SJSA1 (cell line): ENCODE results near the gene PITHD1. TPM values are rescaled to one million over a fixed set of nuclear protein-coding genes. Genes with fewer than 3 reads are reported as not detected.
A peak's percentile ranks its signal among the peaks of the same experiment; 100 is the strongest.
"Not testable (repeated sequence)": the region's sequence is repeated elsewhere in the genome, so short reads cannot be mapped to it uniquely, and the experiment has no call there.

Experiments used
- DNase-seq, 2 experiments: peaks; one replicate each; pipeline ENCODE4 v3.0.0-alpha.2; 2015 to 2020; ENCODE audit warnings: low spot score in 2 of 2, low read depth in 1 of 2
- H3K27ac ChIP-seq: fragments of 250-450 bp; sonication (Bioruptor Pico); 2 replicates; pipeline ENCODE4 v1.5.1; 2020; ENCODE audit warnings: mild to moderate bottlenecking, moderate library complexity
- H3K27me3 ChIP-seq: fragments of 250-450 bp; sonication (Bioruptor Pico); replicated peaks from 2 replicates; pipeline ENCODE4 v1.5.1; 2020; ENCODE audit warnings: mild to moderate bottlenecking, moderate library complexity
- H3K36me3 ChIP-seq: fragments of 250-450 bp; sonication (Bioruptor Pico); 2 replicates; pipeline ENCODE4 v1.5.1; 2020; ENCODE audit warnings: mild to moderate bottlenecking
- H3K4me1 ChIP-seq: fragments of 250-450 bp; sonication (Bioruptor Pico); replicated peaks from 2 replicates; pipeline ENCODE4 v1.6.1; 2021; ENCODE audit warnings: mild to moderate bottlenecking
- H3K4me3 ChIP-seq: fragments of 250-450 bp; sonication (Bioruptor Pico); 2 replicates; pipeline ENCODE4 v1.5.1; 2020; ENCODE audit warnings: mild to moderate bottlenecking
- H3K9me3 ChIP-seq: fragments of 250-450 bp; sonication (Bioruptor Pico); replicated peaks from 2 replicates; pipeline ENCODE4 v1.5.1; 2020; ENCODE audit warnings: mild to moderate bottlenecking
- total RNA-seq: library from RNA; depleted of rRNA; stranded (reverse); fragments of >200 nt; shearing (Covaris generic); gene quantifications from 2 replicates; pipeline ENCODE4 v1.2.3, GENCODE V29; 2014

The PITHD1 gene
- total RNA-seq, 1 experiment from 2014 or later, result 105 TPM

DNA sequence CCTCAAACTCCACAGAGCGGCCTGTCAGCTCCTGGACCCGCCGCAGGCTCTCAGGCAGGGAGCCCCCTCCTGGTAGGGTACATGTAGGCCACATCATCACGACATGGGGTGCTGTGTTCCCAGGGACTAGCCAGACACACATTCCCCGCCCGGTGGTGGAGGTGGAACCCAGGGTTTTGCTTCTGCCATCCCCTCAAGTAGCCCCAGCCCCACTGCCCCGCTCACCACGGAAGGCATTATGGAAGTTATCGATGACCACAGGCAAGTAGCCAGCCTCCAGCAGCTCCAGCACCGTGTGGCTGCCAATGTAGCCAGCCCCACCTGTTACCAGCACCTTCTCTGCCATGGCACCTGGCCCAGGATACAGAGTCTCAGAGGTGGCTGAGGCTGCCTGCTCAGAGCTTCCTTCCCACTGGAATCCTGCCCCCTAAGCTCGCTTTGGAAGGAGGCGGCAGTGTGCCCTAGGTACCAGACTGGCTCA, 20.5 kb downstream of the PITHD1 start:
- Histone ChIP-seq H3K9me3 (no peaks in the 10 kb centered on the region), H3K27me3 (no peaks in the 10 kb centered on the region), H3K36me3 (peaks cover 50% of the 10 kb centered on the region), H3K27ac (no peak overlapping the region), H3K4me3 (peak overlapping the region; percentile 74; the same call in 1 of the 2 replicates), H3K4me1 (peaks cover 17% of the 10 kb centered on the region)
- DNase-seq, result no peak

DNA sequence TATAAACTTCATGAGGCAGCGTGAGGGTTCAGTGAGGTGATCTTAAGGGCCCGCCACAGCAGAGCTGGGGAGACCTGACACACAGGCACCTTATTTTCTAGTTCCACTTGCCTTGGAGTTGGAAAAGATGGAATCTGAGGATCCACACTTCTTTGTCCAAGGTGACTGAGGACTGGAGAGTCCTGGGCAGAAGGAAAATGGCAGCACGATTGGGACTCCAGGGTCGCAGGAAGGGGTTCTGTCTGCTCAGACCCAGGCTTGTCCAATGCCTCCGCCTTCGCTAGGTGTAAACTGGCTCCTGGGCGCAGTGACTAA, 21.0 kb downstream of the PITHD1 start:
- no peak for DNase-seq
- Histone ChIP-seq H3K4me3 (peak overlapping the region; percentile 74), H3K27me3 (no peaks in the 10 kb centered on the region), H3K27ac (peak overlapping the region; percentile 61), H3K4me1 (peaks cover 17% of the 10 kb centered on the region), H3K36me3 (peaks cover 49% of the 10 kb centered on the region), H3K9me3 (no peaks in the 10 kb centered on the region)

DNA sequence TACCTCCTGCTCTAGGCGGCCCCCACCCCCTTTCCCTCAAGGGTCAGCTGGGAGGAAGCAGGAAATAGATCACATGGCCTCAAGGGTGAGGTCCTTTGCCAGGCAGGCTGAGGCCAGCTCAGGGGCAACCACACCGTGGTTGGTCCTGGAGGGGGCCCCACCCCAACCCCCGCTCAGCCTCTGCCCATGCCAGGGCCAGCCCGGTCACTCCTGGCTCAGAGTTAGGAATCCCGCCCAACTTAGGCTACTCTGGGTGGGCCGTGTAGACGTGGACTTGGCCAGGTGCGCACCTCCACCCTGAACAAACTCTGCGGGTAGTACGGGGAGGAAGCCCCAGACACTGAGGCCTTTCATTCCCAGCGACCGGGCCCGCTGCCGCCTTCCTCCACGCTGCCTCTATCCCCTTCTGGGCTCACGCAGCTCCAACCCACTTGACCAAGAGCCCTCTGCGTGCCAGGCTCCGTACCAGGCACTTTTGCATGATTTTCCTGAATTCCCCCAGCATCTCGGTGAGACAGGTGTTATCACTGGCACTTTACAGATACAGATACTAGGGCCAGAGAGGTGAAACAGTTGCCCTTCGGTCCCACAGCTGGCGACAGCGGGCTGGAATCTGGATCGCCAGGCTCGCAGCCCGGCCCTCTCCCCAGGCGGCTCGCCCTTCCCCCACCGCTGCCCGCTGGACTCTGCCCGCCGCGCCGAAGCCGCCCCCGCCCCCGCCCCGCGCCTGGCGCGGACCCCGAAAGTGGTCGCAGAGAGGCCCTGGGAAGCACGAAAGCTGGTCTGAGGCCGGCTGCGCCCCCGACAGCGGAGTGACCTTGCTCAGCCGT, 21.6 kb downstream of the PITHD1 start:
- Histone ChIP-seq H3K36me3 (peaks cover 44% of the 10 kb centered on the region), H3K9me3 (no peaks in the 10 kb centered on the region), H3K4me1 (peaks cover 17% of the 10 kb centered on the region), H3K27ac (peak overlapping the region; percentile 61), H3K27me3 (no peaks in the 10 kb centered on the region), H3K4me3 (peak overlapping the region; percentile 74)
- peak; percentile 63 to 79 for DNase-seq

DNA sequence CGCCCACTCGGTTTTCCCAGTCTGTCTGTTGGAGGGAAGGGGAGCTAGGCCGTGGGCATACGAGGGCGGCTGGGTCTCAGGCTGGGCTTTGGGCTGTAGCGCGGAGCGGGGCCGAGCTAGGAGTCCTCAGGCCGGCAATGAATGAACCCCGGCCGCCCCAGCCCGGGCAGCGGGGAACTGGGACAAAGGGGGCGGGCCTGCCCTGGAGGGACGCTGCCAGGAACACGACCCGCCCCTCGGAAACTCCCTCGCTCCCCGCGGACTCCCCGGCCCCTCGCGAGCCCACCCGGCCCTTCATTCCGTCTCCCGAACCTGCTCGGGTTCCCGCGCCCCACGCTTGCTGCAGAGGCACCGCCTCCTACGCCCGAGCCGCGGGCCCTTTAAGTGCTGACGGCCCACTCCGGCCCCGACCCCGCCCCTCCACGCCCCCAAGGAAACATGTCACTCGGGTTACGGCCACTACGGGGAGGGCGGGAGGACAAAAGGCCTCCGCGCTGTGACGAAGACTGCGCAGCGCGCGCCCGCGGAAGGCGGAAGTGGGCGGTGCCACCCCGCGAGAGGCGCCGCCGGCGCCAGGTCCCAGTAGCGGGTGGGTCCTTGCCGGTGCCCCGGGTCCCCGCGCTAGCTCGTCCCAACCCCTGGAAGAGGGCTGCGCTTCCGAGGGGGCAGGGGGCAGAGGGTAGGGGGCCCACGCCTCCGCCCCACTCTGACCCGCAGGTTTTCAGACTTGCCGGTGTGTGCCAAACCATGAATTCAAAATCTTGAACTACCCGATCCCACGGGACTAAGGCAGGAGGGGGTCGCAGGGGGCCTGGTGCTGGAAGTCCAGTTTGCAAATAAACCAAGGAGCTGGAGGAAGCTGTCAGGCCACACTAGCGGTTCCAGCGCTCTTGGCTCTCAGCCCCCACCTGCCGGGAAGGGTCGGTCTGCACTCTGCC, 22.5 kb downstream of the PITHD1 start, which contains the start of gene GALE:
Gene GALE (minus strand): TSS at position 355 of the 938 bp plus-strand sequence. CDS start 1,747 bp downstream, outside the sequence.
- peak within 1 kb of the TSS; percentile 74 for H3K4me3 ChIP-seq
- H3K27me3 ChIP-seq, result no peaks in the 10 kb centered on the region
- H3K9me3 ChIP-seq, result no peaks in the 10 kb centered on the region
- H3K4me1 ChIP-seq, result peaks cover 17% of the 10 kb centered on the region
- H3K36me3 ChIP-seq, result peaks cover 39% of the 10 kb centered on the region
- peak; percentile 89 to 97 for DNase-seq
- H3K27ac ChIP-seq, result peak within 1 kb of the TSS; percentile 61

DNA sequence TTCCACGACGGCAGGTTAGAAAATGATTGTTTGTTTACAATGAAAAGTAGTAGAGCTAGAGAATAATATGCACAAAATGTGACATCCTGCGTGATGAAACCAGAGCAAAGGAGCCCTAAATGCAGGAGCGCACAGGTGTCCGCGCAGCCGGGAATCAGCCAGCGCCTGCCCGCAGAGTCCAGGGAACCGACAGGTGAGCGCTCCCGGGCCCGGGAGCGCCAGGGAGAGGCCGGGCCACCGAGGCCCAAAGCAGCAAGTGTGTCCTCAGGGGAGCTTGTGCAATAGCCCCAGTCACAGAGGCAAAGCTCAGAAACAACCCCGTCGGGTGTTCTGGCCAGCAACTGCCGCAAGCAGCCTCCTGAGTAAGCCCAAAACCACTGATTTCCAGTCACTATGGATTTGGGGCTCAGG, 23.1 kb downstream of the PITHD1 start:
- H3K9me3 ChIP-seq, result no peaks in the 10 kb centered on the region
- peaks cover 17% of the 10 kb centered on the region for H3K4me1 ChIP-seq
- H3K4me3 ChIP-seq, result peak overlapping the region; percentile 74
- no peak for DNase-seq
- no peaks in the 10 kb centered on the region for H3K27me3 ChIP-seq
- peak overlapping the region; percentile 50 for H3K27ac ChIP-seq
- peaks cover 35% of the 10 kb centered on the region for H3K36me3 ChIP-seq

DNA sequence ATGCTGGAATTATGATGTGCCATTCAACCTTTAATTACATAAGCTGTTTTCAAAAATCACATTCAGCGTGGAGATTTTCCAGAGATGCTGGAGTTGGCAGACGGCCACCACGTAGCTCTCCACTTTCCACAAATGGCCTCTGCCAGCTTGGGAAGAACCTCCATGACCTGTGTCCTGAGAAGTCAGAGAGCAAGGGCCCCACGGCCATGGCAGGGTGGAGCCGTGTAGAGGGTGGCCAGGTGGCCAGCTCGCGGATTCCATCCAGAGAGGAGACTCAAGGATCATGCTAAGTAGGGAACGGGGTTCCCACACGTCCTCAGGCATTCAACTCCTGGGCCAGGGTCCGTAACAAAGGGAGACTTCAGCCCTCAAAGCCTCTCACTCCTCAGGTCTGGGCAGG, 23.7 kb downstream of the PITHD1 start:
- Histone ChIP-seq H3K4me1 (peaks cover 17% of the 10 kb centered on the region), H3K36me3 (peaks cover 32% of the 10 kb centered on the region), H3K4me3 (no peak overlapping the region), H3K9me3 (no peaks in the 10 kb centered on the region), H3K27me3 (no peaks in the 10 kb centered on the region), H3K27ac (no peak overlapping the region)
- DNase-seq, result no peak

DNA sequence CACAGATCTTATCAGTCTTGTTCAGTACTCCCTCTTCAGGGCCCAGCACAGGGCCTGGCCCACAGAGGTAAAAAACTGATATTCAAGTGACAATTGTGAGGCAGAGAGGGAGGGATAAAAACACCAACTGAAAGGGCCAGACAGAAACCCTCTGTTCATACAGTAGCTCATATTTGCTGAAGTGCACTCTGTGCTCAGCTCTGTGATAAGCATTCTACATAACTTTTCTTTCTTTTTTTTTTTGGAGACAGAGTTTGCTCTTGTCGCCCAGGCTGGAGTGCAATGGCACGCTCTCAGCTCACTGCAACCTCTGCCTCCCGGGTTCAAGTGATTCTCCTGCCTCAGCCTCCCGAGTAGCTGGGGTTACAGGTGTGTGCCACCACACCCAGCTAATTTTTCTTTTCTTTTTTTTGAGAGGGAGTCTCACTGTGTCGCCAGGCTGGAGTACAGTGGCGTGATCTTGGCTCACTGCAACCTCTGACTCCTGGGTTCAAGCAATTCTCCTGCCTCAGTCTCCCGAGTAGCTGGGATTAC, 24.7 kb downstream of the PITHD1 start:
- H3K4me3 ChIP-seq, DNase-seq, H3K9me3 ChIP-seq, H3K27me3 ChIP-seq, H3K27ac ChIP-seq: not testable (repeated sequence)
- Histone ChIP-seq H3K4me1 (peaks cover 17% of the 10 kb centered on the region), H3K36me3 (peaks cover 22% of the 10 kb centered on the region)

DNA sequence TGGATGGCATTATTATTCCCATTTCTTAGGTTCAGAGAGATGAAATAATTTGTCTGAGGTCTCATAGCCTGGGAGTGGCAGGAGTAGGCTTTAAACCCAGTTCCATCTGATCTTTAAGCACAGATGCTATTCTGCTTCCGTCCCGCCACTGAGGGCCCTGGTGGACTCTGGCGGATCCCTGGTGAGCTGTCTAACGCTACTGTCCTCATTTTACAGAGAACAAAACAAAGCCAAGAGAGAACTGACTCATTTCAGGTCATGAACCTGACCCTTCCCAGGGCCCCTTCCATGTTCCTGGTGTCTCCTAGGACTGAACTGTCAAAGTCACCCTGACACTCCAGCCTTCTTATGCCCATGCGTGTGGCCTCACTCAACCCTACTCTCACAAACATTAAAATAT, 25.5 kb downstream of the PITHD1 start:
- H3K27me3 ChIP-seq, result no peaks in the 10 kb centered on the region
- H3K36me3 ChIP-seq, result peaks cover 16% of the 10 kb centered on the region
- no peak overlapping the region for H3K4me3 ChIP-seq
- no peaks in the 10 kb centered on the region for H3K9me3 ChIP-seq
- no peak for DNase-seq
- H3K4me1 ChIP-seq, result peaks cover 17% of the 10 kb centered on the region
- no peak overlapping the region for H3K27ac ChIP-seq

DNA sequence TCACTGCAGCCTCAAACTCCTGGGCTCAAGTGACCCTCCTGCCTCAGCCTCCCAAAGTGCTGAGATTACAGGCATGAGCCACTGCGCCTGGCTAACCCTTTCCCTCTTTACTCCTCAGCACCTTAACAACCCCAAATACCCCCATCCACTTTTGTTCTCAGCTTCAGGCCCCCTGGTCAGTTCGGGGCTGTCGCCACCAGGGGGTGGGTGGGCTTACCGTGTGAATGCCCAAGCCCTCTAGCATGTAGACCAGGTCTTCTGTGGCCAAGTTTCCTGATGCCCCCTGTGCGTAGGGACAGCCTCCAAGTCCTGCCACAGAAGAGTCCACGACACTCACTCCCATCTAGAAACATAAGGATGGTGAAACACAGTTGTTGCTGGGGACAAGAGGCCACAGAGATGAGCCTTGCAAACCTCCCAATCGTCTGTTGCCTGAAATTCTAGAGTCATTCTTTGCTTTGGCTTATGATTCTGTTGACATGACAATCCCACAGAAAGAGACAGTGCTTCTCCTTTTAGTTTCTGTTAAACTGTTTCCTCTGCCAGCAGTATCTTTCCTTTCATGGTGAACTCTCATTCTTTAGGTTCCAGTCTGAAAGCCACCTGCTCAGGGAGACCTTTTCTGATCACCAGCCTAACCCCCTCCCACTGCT, 26.1 kb downstream of the PITHD1 start:
- H3K27me3 ChIP-seq, result no peaks in the 10 kb centered on the region
- no peak overlapping the region for H3K27ac ChIP-seq
- H3K36me3 ChIP-seq, result peaks cover 10% of the 10 kb centered on the region
- no peak overlapping the region for H3K4me3 ChIP-seq
- no peak for DNase-seq
- H3K9me3 ChIP-seq, result no peaks in the 10 kb centered on the region
- peaks cover 12% of the 10 kb centered on the region for H3K4me1 ChIP-seq

DNA sequence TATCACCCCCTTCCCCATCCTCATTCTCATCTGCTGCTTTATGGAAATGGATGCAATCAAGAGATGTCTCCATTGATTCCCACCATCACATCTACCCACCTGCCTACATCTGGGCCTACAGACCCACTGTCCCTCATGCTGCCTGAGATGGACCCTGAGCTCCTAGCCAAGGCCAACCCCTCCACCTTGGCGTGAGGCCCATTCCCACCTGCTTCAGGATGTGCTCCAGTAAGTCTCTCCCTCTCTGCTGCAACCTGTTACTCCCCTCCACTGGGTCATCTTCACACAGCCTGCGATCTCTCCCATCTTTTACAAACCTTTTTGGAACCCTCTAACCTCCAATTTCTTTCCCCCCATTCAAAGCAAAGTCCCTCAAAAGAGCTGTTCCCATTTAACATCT, 26.8 kb downstream of the PITHD1 start:
- Histone ChIP-seq H3K27ac (no peak overlapping the region), H3K4me1 (peaks cover 5% of the 10 kb centered on the region)
- no peak for DNase-seq

DNA sequence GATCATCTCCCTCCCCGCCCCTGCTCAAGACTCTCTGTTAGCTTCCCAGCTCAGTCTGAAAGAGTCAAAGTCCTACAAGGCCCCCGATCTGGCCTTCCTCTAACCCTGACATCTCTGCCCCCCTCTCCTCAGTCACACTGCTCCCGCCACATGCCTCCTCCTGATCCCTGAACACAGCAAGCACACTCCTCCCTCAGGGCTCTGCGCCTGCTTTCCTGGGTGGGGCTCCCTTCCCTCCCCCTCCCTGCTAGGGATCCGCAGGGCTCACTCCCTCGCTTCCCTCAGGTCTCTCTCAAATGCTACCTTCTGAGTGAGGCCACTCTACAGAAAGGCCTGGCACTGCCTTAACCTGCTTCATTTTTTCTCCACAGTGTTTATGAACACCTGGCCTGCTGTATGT, 28.1 kb downstream of the PITHD1 start:
- peaks cover 2% of the 10 kb centered on the region; the same call in 1 of the 2 replicates for H3K36me3 ChIP-seq

More for the DNA sequence above, 26.8 kb downstream of the PITHD1 start:
- H3K36me3 ChIP-seq, result peaks cover 5% of the 10 kb centered on the region; the same call in 1 of the 2 replicates
- no peaks in the 10 kb centered on the region for H3K27me3 ChIP-seq
- H3K9me3 ChIP-seq, result no peaks in the 10 kb centered on the region
- H3K4me3 ChIP-seq, result no peak overlapping the region

DNA sequence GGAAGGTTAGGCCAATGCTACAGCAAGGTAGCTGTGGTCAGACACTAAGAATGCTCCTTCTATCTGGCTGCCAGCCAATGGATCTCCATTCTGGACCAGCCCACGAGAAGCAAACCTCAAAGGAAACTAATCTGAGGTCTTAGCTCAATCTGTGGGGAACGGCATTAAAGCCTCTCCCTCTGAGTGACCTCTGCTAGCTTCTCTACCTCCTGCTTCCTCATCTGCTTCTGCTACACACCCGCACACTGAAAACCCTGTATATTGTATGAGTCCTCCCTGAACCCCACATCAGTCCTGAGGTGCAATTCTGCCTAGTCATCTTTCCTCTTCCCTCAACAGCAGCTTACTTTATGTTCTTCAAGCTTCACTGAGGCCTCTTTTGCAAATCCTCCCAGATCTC, 29.2 kb downstream of the PITHD1 start:
- Histone ChIP-seq H3K27ac (no peak overlapping the region), H3K4me3 (no peak overlapping the region), H3K9me3 (no peaks in the 10 kb centered on the region), H3K36me3 (peaks cover 2% of the 10 kb centered on the region; the same call in 1 of the 2 replicates), H3K4me1 (no peaks in the 10 kb centered on the region), H3K27me3 (no peaks in the 10 kb centered on the region)
- no peak for DNase-seq

More for the DNA sequence above, 28.1 kb downstream of the PITHD1 start:
- Histone ChIP-seq H3K27ac (no peak overlapping the region), H3K9me3 (no peaks in the 10 kb centered on the region), H3K4me1 (peaks cover 2% of the 10 kb centered on the region), H3K27me3 (no peaks in the 10 kb centered on the region), H3K4me3 (no peak overlapping the region)
- no peak for DNase-seq

DNA sequence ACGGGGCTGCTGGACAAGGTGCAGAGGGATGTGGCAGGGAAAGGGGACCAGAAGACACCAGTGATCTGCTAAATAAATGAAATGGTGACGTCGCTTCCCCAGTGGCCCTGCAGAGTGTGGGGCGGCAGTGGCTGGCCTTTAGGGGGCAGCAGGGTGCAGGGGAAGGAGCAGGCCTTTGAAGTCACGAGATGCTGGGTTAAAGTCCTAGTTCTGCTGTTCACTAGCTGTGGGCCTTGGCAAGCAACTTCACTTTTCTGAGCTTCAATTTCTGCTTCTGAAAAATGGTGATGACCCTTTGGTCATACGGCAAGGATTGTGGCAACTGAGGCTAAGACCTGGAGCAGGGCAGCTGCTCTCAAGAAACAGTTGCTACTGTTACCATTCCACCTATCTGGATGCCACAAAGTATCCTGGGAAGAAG, 31.5 kb downstream of the PITHD1 start:
- DNase-seq, result peak; percentile 51 to 78
- no peaks in the 10 kb centered on the region for H3K4me1 ChIP-seq
- H3K9me3 ChIP-seq, result no peaks in the 10 kb centered on the region
- H3K36me3 ChIP-seq, result peaks cover 10% of the 10 kb centered on the region
- no peak overlapping the region for H3K4me3 ChIP-seq
- no peaks in the 10 kb centered on the region for H3K27me3 ChIP-seq
- no peak overlapping the region for H3K27ac ChIP-seq
